ENCODE data around the gene ADPRS. TPM values are rescaled to one million over a fixed set of nuclear protein-coding genes. Genes with fewer than 3 reads are reported as not detected.

Gene ADPRS
- total RNA-seq, 4 donors from 2014 or later: 23.8 to 43.4 (median 32.6) TPM

GRCh38 chr1:36083635-36084496 lies 4.8 kb upstream of the ADPRS start, which contains the start of gene TEKT2:
Gene TEKT2, plus strand, starts transcription at chr1:36084094. Its CDS starts 828 bp downstream, at chr1:36084922.
- 20 to 90% methylated on average over 2 to 5 of the region's 59 CpGs for WGBS, 2 donors (ENCODE audit: low coverage in 1 of 2)
- H3K4me3 ChIP-seq: peak within 1 kb of the TSS; percentile 34 to 53
- no peak for TF ChIP-seq POLR2A (IDR thresholded peaks at IDR 0.05)
- TF ChIP-seq EP300 (IDR thresholded peaks at IDR 0.05): no peak
- TF ChIP-seq POLR2AphosphoS5 (IDR thresholded peaks at IDR 0.05): no peak
- TF ChIP-seq CTCF (IDR thresholded peaks at IDR 0.05): no peak
- no peaks in the 10 kb centered on the region for H3K9me3 ChIP-seq
- H3K27ac ChIP-seq: peak within 1 kb of the TSS in 1 of 4 donors; percentile 58
- H3K36me3 ChIP-seq: no peaks in the 10 kb centered on the region
- peaks cover 0 to 24% (median 14%) of the 10 kb centered on the region in 3 donors for H3K4me1 ChIP-seq
- peaks cover 29% of the 10 kb centered on the region for H3K27me3 ChIP-seq
- no peak for ATAC-seq

- Histone ChIP-seq H3K27ac (peak overlapping the region in 1 of 4 donors; percentile 58), H3K36me3 (no peaks in the 10 kb centered on the region), H3K4me1 (peaks cover 0 to 29% (median 17%) of the 10 kb centered on the region in 3 donors), H3K27me3 (peaks cover 29% of the 10 kb centered on the region), H3K4me3 (peak overlapping the region; percentile 34 to 53), H3K9me3 (no peaks in the 10 kb centered on the region)
- TF ChIP-seq EP300 (IDR thresholded peaks at IDR 0.05) (no peak), POLR2A (IDR thresholded peaks at IDR 0.05) (no peak), POLR2AphosphoS5 (IDR thresholded peaks at IDR 0.05) (no peak), CTCF (IDR thresholded peaks at IDR 0.05) (no peak)
- WGBS, 2 donors (ENCODE audit: low coverage in 1 of 2): 0% methylated on average over 3 of the region's 19 CpGs; no CpG with 5 or more reads in 1 of the 2 donors
- no peak for ATAC-seq
Measured at GRCh38 chr1:36084497-36085115, 4.1 kb upstream of the ADPRS start.

DNA sequence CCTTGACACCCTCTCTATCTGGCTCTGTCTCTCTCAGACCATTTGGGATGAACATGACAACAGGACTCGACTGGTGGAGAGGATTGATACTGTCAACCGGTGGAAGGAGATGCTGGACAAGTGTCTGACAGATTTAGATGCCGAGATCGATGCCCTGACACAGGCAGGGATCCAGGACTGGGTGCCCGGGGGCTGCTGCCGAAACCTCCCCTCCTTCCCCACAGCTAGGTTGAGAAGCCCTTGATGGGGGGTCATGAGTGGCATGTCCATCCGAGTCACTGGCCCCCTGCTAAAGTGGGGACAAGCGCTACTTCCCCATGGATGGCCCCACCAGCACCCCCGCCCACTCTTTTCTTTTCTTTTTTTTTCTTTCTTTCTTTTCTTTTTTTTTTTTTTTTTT lies 3.6 kb upstream of the ADPRS start:
- H3K9me3 ChIP-seq: no peaks in the 10 kb centered on the region
- peaks cover 29% of the 10 kb centered on the region for H3K27me3 ChIP-seq
- H3K4me3 ChIP-seq: no peak overlapping the region
- H3K27ac ChIP-seq: no peak overlapping the region
- TF ChIP-seq CTCF (IDR thresholded peaks at IDR 0.05): no peak
- TF ChIP-seq POLR2A (IDR thresholded peaks at IDR 0.05): no peak
- TF ChIP-seq EP300 (IDR thresholded peaks at IDR 0.05): no peak
- H3K4me1 ChIP-seq: peaks cover 0 to 35% (median 22%) of the 10 kb centered on the region in 3 donors
- ATAC-seq: no peak
- 90% methylated on average over 2 to 9 of the region's 9 CpGs for WGBS, 2 donors (ENCODE audit: low coverage in 1 of 2)
- H3K36me3 ChIP-seq: no peaks in the 10 kb centered on the region

GRCh38 chr1:36085686-36086526 lies 2.8 kb upstream of the ADPRS start:
- Histone ChIP-seq H3K36me3 (peaks cover 0 to 4% of the 10 kb centered on the region in 2 donors), H3K9me3 (no peaks in the 10 kb centered on the region), H3K4me3 (no peak overlapping the region), H3K27ac (no peak overlapping the region), H3K4me1 (peaks cover 0 to 42% (median 23%) of the 10 kb centered on the region in 3 donors), H3K27me3 (peaks cover 29% of the 10 kb centered on the region)
- ATAC-seq: no peak
- 83 to 100% methylated on average over 1 to 4 of the region's 29 CpGs for WGBS, 2 donors (ENCODE audit: low coverage in 1 of 2)
- TF ChIP-seq POLR2A (IDR thresholded peaks at IDR 0.05): no peak
- TF ChIP-seq POLR2AphosphoS5 (IDR thresholded peaks at IDR 0.05): no peak
- TF ChIP-seq CTCF (IDR thresholded peaks at IDR 0.05): no peak
- TF ChIP-seq EP300 (IDR thresholded peaks at IDR 0.05): no peak

All from gastroesophageal sphincter (tissue), 4 donors.